Kidney epithelial cell (primary cell): ENCODE results near the gene SH3GL2. TPM values are rescaled to one million over a fixed set of nuclear protein-coding genes. Genes with fewer than 3 reads are reported as not detected.
"Not testable (repeated sequence)": the region's sequence is repeated elsewhere in the genome, so short reads cannot be mapped to it uniquely, and the experiment has no call there.

Experiments used
- DNase-seq: peaks from one replicate; pipeline ENCODE4 v3.0.0-alpha.2; 2010; ENCODE audit warnings: low read depth
- H3K27me3 ChIP-seq: 2 replicates; pipeline ENCODE4 v1.6.0; 2011; ENCODE audit warnings: low read length; ENCODE audit not compliant: control insufficient read depth, insufficient read depth
- H3K36me3 ChIP-seq: 2 replicates; pipeline ENCODE4 v1.5.1; 2011; ENCODE audit warnings: low read length; ENCODE audit not compliant: control insufficient read depth, insufficient read depth
- H3K4me3 ChIP-seq: 2 replicates; pipeline ENCODE4 v1.5.1; 2011; ENCODE audit warnings: low read depth, mild to moderate bottlenecking, control low read depth, low read length
- total RNA-seq: library from RNA; depleted of rRNA; stranded (reverse); fragments of >200 nt; gene quantifications from 2 replicates; pipeline ENCODE4 v1.2.3, GENCODE V29; 2015
- TF ChIP-seq, protein P1 (sequence below): IDR thresholded peaks from 2 replicates; pipeline ENCODE4 v1.5.1; 2011; ENCODE audit warnings: mild to moderate bottlenecking, moderate library complexity, low read length, control low read depth, inconsistent platforms; ENCODE audit not compliant: insufficient read depth, poor library complexity, severe bottlenecking

SH3GL2 gene
- total RNA-seq, 1 donor from 2014 or later: 3.5 TPM

DNA sequence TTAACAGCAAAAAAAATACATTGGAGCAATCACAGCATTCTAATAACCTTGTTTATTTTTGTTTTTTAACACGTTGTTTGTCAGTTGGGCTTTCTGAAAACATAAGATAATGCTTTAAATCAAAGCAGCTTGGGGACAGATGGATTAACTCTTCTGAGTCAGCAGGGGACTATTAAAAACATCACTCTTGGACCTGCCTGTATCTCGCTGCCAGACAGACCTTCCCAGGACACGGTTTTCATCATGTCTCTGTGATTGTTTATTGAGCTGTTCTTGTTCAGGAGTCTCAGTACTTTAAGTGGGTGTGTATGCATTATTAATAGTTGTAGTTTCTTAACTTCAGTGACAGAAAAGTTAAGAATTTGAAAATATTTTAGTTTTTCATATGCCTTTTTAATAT is 173.2 kb downstream of the SH3GL2 start:
- no peaks in the 10 kb centered on the region for H3K36me3 ChIP-seq
- no peak overlapping the region for H3K4me3 ChIP-seq
- no peak for DNase-seq
- TF ChIP-seq, protein P1, sequence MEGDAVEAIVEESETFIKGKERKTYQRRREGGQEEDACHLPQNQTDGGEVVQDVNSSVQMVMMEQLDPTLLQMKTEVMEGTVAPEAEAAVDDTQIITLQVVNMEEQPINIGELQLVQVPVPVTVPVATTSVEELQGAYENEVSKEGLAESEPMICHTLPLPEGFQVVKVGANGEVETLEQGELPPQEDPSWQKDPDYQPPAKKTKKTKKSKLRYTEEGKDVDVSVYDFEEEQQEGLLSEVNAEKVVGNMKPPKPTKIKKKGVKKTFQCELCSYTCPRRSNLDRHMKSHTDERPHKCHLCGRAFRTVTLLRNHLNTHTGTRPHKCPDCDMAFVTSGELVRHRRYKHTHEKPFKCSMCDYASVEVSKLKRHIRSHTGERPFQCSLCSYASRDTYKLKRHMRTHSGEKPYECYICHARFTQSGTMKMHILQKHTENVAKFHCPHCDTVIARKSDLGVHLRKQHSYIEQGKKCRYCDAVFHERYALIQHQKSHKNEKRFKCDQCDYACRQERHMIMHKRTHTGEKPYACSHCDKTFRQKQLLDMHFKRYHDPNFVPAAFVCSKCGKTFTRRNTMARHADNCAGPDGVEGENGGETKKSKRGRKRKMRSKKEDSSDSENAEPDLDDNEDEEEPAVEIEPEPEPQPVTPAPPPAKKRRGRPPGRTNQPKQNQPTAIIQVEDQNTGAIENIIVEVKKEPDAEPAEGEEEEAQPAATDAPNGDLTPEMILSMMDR: no peak
- H3K27me3 ChIP-seq: no peaks in the 10 kb centered on the region

DNA sequence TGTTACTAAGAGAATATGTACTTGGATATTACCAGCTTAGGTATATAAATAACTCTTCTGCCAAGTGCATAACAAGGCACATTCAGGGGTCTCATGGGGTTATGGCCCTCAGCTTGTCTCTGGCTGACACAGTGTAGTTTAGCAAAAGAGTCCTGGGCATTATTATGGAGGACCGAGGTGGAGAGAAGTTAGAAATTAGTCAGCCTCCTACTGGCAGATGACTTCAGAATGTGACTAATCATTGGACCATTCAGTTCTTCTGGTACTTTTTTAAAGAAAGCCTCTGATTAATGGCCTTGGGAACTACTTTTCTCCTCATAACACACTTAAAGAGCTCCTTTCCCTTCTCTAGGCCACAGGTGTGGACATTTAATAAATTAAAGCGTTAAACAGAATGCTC is 178.9 kb downstream of the SH3GL2 start:
- TF ChIP-seq, protein P1: no peak

DNA sequence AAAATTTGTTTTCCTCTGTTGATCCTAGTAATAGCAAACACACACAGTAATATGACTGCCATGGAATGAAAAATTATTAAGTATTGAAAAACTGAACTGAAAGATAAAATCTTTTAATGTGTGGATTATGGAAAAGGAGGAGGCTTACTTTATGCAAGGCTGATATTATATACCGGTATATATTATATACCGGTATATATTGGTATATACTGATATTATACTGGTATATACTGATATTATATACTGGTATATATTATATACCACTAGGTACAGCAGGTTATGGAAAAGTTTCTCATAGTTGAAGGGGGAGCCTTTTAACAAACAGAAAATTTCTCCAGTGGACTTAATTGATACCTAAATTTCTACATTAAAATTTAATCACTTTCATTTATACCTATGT is 181.4 kb downstream of the SH3GL2 start:
- TF ChIP-seq, protein P1: no peak
- no peak for DNase-seq
- no peaks in the 10 kb centered on the region for H3K36me3 ChIP-seq
- H3K4me3 ChIP-seq: no peak overlapping the region
- H3K27me3 ChIP-seq: no peaks in the 10 kb centered on the region

More for the DNA sequence above, 178.9 kb downstream of the SH3GL2 start:
- H3K27me3 ChIP-seq: no peaks in the 10 kb centered on the region
- H3K36me3 ChIP-seq: no peaks in the 10 kb centered on the region
- no peak overlapping the region for H3K4me3 ChIP-seq
- no peak for DNase-seq

DNA sequence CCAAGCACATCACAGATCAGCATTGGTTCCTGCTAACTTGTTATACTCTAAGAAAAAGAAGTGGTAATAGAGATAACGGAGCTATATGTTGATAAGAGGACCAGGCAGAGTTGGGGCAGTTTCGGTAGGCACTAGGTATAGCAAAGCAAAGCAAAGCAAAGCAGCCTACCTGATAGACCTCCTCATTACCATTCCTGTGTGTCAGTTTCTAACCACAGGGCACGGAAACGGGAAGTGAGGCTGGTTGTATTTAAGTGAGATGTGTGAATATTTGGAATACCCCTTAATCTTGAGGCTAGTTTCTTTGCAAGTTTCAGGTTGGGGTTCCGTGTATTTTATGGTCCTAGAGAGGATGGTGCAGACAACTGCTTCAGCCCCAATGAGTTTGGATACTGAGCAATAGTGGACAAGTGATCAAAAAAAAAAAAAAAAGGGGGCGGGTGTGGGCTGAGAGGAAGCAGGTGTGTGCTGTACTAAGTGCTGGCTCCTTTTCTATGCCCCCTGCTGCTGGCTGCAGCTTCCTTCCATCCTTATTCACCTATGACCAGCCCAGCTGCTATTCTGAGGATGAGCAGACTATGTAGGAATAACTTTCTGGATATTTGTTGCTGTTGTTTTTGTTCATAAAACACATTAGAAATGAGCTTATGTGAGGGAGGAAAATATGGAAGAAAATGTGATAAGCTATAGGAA is 183.3 kb downstream of the SH3GL2 start:
- Histone ChIP-seq H3K4me3 (no peak overlapping the region), H3K27me3 (no peaks in the 10 kb centered on the region), H3K36me3 (no peaks in the 10 kb centered on the region)
- TF ChIP-seq, protein P1: no peak
- DNase-seq: no peak

DNA sequence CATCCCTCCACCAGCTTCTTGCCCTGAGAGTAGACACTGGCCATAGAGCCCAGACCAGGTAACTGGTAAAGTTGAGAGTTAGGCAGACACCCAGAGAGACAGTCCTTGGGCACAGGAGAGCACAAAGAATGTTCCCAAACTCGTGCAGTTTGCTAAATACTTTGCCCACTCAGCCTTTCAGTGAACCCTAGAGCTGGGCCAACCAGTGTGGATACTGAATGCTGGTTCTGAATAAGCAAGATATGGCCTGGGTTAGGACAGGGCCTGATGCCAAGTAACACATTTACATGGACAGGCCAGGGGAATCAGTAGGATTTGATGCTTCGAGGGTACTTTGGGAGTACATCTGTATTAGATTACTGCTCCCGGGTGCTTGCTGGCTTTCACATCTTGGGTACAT is 185.4 kb downstream of the SH3GL2 start:
- Histone ChIP-seq H3K27me3 (no peaks in the 10 kb centered on the region), H3K36me3 (no peaks in the 10 kb centered on the region), H3K4me3 (no peak overlapping the region)
- no peak for DNase-seq
- TF ChIP-seq, protein P1: no peak

DNA sequence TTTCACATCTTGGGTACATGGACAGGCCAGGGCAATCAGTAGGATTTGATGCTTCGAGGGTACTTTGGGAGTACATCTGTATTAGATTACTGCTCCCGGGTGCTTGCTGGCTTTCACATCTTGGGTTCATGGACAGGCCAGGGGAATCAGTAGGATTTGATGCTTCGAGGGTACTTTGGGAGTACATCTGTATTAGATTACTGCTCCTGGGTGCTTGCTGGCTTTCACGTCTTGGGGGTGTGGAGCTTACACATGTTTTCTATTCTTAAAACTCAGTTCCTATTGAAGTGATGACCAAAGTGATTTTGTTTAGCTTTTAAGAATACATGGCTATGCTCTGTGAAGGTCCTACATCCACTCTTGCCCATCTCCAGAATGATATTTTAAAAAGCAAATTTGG is 186.3 kb downstream of the SH3GL2 start:
- H3K27me3 ChIP-seq, H3K36me3 ChIP-seq, DNase-seq, H3K4me3 ChIP-seq: not testable (repeated sequence)
